Activated CD4-positive, alpha-beta T cell treated with anti-CD3 and anti-CD28 coated beads, Interleukin-2, amount 50 U/mL, for 4 hours (primary cell): Measurements from ENCODE around the gene DRD1.

Experiments used
- DNase-seq, 2 experiments: peaks; one replicate each; pipeline ENCODE4 v3.0.0-alpha.2; 2020

DRD1 gene

DNA sequence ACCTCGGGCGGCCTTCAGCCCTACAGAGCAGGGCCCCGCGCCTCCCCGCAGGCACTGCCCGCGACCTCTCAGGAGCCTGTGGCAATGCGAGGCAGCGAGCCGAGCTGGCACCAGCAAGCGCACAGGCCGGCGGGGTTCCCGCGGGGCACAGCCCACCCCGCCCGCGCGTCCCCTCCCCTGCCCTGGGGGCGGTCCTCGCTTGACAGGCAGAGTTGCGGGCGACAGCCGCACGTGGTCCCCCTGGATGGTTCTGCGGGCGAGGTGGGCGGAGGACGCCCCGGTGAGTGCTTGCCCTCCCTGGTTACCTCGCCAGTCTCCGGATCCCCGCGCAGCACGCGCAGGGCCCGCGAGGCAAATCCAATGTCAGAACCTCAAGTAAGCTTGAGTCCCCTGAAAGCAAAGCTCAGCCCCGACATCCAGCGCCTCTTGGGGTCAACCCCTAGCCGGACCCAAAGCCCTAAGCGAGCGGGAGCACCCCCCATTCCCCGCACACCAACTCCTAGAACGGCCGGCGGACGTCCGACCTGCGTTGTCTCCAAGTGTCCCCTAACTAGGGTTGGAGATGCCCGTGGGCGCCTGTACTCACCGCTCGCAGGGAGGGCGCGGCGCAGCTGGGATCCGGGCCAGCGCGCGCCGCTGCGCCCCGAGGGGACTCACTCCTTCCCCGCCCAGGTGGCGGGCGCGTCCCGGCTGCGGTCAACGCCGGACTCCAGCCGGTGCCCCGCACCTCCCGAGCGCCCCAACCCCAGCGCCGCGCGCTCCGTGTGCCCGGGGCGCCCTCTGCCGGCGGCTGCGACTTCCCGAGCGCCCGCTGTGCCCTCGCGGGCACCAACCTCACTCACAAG is at the start of gene DRD1:
Gene DRD1, minus strand, starts transcription at position 123 of the 845 bp plus-strand sequence. CDS start 1,083 bp downstream, outside the sequence.
- peak; percentile 29 to 38 for DNase-seq

DNA sequence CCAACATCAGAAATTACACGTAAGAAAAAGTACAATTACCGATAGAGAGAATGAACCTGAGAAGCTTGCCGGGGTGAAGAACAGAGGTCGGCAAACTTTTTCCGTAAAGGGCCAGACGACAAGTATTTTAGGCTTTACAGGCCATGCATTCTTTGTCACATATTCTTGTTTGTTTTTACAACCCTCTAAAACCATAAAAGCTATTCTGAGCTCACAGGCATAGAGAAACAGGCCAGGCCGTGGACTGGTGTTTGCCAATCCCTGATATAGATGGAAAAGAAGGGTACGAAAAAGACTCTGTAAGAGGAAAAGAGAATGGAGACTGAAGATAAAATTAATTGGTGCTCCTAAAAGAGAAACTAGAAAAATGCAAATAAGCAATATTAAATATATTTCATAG is 49.7 kb upstream of the DRD1 start:
- no peak for DNase-seq

DNA sequence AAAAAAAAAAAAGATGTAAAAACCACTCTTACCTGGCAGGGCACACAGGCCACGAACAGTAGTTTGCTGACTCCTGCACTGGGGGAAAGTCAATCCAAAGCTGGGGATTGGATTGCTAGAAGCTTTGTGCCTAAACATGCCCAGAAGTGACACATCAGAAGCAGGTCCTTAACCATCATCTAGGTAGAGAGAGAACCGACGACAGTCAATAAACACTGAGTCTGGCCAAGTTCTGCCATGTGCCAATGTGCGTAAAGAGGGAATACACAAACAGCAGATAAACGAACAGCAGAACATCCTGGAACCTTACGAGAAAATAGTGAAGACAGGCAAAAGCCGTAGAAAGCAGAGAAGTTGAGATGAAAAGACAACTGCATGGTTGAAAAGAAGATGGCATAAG is 49.3 kb upstream of the DRD1 start:
- DNase-seq, result no peak

DNA sequence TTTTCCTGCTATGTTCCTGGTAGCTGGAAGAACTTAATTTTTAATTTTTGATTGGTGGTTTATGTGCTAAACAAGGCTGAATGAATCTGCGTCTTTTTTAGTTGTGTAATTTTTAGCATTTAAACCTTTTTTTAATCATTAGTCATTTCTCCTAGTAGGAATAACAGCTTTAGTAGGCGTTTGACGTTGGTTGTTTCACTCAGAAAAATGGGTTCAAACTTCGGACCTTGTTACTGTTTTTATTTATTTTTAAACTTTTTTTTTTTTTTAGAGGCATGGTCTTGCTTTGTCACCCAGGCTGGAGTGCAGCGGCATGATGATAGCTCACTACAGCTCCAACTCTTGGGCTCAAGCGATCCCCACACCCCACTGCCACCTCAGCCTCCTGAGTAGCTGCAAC is 47.2 kb upstream of the DRD1 start:
- no peak for DNase-seq

DNA sequence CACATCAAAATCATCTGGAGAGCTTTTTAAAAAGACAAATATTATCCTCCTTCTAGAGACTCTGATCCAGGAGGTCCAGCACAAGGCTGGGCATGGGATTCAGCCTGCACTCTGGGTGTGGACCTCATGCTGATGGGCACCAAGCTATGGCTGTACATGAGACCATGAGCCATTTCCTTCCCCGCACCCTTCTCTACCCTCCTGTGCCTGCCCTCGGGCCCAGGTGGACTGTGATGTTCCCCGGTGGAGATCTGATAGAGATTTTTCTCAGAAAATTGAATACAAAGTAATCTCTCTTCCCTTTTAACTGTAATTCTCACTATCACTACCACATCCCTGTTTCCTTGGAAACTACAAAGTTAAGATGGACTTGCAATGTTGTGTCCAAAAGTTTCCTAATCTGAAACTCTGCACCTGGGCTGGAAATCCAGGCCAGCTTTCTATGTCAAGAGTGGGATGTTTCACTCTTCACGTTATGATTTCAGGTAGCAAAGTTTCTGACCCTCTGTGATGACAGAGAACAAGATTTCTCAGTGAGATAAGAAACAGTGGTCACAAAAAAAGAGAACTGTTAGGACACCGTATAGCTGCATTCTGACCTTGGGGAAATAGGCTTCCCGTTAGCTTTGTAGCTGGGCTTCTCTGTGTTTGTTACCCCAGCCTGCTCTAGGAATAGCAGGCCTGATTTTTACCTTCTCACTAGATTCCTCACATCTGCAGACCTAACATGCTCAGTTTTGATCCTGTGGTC is 45.9 kb upstream of the DRD1 start:
- DNase-seq, result no peak

DNA sequence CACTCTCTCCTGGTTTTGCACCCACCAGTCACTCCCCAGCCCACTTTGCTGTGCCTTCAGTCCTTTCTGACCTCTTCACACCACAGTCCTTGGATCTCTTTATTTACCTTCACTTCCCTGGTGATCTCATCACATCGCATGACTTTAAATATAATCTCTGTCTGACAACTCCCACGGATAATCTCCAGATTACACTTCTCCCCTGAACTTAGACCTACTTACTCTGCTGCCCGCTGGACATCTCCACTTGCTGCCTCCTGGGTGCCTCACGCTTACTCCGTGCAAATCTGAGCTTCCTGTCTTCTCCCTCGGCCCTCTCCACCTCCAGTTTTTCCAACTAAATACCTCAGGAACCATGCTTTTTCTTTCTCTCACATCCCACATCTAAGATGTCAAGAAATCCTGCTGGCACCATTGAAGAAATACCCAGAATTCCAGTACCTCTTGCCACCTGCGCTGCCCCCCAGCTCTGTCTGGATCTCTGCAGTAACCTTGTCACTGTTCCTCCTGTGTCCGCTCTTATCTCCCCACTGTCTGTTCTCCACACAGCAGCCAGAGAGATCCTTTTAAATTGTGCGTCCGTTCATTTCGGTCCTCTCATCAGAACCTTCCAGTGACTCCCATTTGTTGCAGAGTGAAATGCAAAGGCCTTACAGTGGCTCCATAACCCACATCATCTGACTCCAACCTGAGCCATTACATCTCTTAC is 43.7 kb upstream of the DRD1 start:
- no peak for DNase-seq

DNA sequence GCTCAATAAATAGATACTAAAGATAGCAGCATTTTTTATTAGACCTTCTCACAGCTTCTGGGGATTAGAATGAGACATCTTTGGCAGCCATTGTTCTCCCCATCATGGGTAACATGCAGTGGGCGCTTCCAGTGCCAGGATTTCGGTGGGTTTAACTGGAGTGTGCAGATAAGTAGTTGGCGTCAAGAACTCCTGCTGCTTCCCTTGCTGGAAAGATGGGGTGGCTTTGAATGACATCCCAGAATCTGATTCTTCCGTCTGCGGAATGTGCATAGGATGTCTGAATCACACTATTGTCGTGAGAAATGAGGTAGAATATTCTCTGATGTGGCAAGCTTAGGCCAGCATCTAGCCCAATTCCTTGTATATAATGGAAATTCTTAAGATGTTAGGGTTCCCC is 41.6 kb upstream of the DRD1 start:
- DNase-seq, result no peak

- no peak for DNase-seq
Measured at GRCh38 chr5:175484829-175485228, 40.8 kb upstream of the DRD1 start.

DNA sequence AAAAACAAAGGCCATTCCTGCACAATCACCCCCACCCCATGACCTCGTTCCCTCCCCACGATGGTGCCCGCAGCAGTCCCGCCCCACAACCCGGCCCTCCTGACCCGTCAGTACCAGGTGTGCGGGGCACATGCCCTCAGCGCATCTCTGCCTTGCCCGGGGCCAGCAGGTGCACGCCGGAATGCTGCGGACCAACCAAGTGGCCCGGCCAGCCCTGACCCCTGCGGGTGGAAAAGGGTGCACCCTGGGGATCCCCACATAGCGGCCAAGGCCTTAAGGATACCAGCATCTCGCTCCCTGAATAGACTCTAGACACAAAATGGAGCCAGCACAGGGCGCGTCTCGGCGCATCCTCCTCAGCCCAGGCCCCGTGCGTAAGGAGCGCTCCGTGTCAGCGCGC is 40.3 kb upstream of the DRD1 start:
- DNase-seq, result no peak

DNA sequence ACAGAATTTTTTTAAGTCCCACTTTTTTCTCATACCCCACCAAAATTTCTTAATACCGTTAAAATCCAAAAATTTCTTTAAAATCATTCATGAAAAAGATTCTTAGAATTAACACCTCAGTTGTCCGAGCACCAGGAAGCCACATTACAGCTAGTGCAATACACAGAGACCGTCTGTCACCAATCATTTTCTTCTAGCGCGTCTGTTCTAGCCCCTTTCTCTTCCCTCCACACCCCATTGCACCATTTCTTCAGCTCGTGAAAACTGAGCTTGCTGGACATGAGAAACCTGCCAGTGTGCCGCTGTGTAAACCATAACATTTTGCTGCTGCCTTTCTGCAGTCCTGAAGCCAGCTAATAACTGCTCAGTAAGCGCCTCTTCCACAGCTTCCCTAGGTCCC is 39.4 kb upstream of the DRD1 start:
- no peak for DNase-seq

- DNase-seq, result no peak
Measured at GRCh38 chr5:175479125-175479881, 35.3 kb upstream of the DRD1 start.

GRCh38 chr5:175478384-175479124 is 34.6 kb upstream of the DRD1 start, which contains the start of gene SFXN1:
Gene SFXN1 (plus strand): TSS chr5:175478560. CDS start chr5:175492104, 13,544 bp downstream.
- DNase-seq, result peak; percentile 69 to 70

DNA sequence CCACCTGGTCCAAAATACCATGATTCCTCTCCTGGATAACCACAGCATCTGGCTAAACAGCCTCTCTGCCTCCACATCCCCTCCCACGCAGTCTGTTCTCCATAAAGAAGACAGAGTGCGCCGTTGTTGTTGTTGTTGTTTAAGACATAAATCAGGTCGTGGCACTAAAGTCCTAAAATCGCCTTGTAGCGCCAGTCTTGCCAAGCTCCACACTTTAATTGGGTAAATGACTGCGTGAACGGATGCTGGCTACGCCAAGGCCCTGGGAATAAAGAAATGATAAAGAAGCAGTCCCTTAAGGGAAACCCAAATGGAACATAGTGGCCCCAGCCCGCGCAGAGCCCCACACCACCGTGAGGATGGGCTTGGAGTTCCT is 34.0 kb upstream of the DRD1 start:
- DNase-seq, result no peak

- DNase-seq, result no peak
Measured at GRCh38 chr5:175477440-175477839, 33.5 kb upstream of the DRD1 start.

GRCh38 chr5:175475248-175475647 is 31.3 kb upstream of the DRD1 start:
- no peak for DNase-seq

GRCh38 chr5:175472378-175472777 is 28.4 kb upstream of the DRD1 start:
- DNase-seq, result no peak

DNA sequence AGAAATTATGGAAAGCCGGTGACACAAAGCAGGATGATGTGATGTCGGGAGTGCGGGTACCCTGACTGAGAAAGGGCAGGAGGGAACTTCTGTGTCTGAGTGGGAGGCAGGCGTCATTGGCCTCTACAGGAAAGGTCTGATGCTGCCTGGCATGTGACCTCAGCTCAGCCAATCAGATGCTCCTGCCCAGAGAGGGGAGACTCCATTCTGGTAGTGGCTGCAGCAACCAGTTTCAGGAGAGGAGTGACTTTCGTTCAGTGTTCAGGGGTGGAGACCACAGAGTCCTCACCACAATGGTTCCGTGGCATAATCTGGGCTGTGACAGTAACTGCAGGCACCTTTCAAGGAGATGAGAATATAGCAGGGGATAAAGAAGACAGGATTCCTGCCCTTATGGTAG is 27.6 kb upstream of the DRD1 start:
- DNase-seq, result no peak

DNA sequence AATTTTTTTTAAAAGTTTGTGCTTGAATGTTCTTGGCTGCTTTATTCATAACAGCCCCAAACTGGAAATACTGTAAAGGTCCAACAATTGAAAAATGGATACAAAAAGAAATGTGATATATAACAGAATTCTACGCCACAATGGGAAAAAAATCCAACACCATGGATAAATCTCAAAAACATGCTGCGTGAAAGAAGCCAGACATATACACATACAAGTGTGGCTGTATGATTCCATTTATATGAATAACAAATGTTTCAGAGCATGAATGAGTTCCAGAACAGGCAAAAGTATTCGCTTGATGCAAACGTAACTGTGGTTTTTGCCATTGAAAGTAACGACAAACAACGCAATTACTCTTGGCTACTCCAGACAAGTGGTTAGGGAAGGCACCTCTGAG is 27.2 kb upstream of the DRD1 start:
- DNase-seq, result no peak

DNA sequence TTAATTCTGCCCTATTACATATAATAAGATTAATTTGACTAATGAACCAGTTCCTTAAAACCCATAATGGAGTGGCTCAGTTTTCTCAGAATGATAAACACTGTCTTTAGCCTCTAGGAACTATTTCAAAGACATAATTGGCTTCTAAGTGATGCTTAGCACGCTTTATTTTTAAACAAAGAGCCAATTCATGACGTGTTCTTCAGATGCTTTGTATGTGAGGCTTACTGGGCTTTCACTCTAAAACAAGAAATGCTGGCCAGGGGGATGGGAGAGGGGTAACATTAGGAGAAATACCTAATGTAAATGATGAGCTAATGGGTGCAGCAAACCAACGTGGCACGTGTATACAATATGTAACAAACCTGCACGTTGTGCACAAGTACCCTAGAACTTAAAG is 26.8 kb upstream of the DRD1 start:
- no peak for DNase-seq

- DNase-seq, result no peak
Measured at GRCh38 chr5:175469916-175470315, 25.9 kb upstream of the DRD1 start.

GRCh38 chr5:175468892-175469291 is 24.9 kb upstream of the DRD1 start:
- no peak for DNase-seq
